ENCODE data around the gene GABPB1. TPM values are rescaled to one million over a fixed set of nuclear protein-coding genes. Genes with fewer than 3 reads are reported as not detected.

GABPB1 gene
- total and polyA plus RNA-seq, 2 experiments from 2014 or later, result 23.3 to 38.7 TPM

GRCh38 chr15:50315814-50316630 is 39.0 kb downstream of the GABPB1 start:
- WGBS (ENCODE audit: low lambda C conversion rate, missing lambda C conversion rate), result 57% methylated on average over 4 of the region's 4 CpGs
- H3K4me2 ChIP-seq, result no peak overlapping the region
- no peaks in the 10 kb centered on the region for H4K20me1 ChIP-seq (ENCODE audit: insufficient read depth, poor library complexity, severe bottlenecking)
- peaks cover 26% of the 10 kb centered on the region for H3K79me2 ChIP-seq
- no peak overlapping the region for H3K4me3 ChIP-seq
- H3K36me3 ChIP-seq (replicated peaks; ENCODE audit: insufficient read depth, low read depth), result no peaks in the 10 kb centered on the region
- TF ChIP-seq EZH2phosphoT487 (IDR thresholded peaks at IDR 0.05; ENCODE audit: low read depth, severe bottlenecking, unreplicated experiment) (no peak), CTCF (IDR thresholded peaks at IDR 0.05; ENCODE audit: poor library complexity) (peak; percentile 82)
- peak; percentile 52 for DNase-seq (ENCODE audit: low spot score)
- no peak overlapping the region for H2AFZ ChIP-seq
- no peaks in the 10 kb centered on the region for H3K9me3 ChIP-seq (ENCODE audit: low read depth)
- no peaks in the 10 kb centered on the region for H3K9me2 ChIP-seq (replicated peaks; ENCODE audit: insufficient read depth)
- no peaks in the 10 kb centered on the region for H3K27me3 ChIP-seq
- H3K4me1 ChIP-seq (ENCODE audit: insufficient read depth), result no peaks in the 10 kb centered on the region
- H3K27ac ChIP-seq, result no peak overlapping the region

DNA sequence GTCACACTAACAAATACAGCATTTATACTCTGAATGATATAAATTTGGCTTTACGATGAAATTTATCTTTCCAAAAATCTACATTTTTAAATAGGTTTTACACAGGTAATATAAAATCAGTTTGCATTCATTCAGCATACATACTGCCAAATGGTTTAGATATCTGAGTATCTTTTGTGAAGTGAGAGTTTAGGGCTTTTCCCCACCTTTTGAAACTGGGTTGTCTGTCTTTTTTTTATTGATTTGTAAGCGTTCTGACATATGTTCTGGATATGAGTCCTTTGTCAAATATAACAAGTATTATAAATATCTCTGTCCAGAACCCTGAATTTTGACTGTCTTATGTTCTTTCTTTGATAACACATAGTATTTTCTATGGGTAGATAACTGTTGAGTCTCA is 42.4 kb downstream of the GABPB1 start:
- Histone ChIP-seq H3K4me3 (no peak overlapping the region), H3K27ac (no peak overlapping the region), H3K4me1 (ENCODE audit: insufficient read depth) (no peaks in the 10 kb centered on the region), H3K79me2 (peaks cover 26% of the 10 kb centered on the region), H3K27me3 (no peaks in the 10 kb centered on the region), H3K9me2 (replicated peaks; ENCODE audit: insufficient read depth) (no peaks in the 10 kb centered on the region), H3K9me3 (ENCODE audit: low read depth) (peaks cover 7% of the 10 kb centered on the region), H4K20me1 (ENCODE audit: insufficient read depth, poor library complexity, severe bottlenecking) (no peaks in the 10 kb centered on the region), H3K4me2 (no peak overlapping the region), H2AFZ (no peak overlapping the region), H3K36me3 (replicated peaks; ENCODE audit: insufficient read depth, low read depth) (no peaks in the 10 kb centered on the region)
- 93% methylated on average over 2 of the region's 2 CpGs for WGBS (ENCODE audit: low lambda C conversion rate, missing lambda C conversion rate)
- DNase-seq (ENCODE audit: low spot score), result no peak
- TF ChIP-seq EZH2 (IDR thresholded peaks at IDR 0.05; ENCODE audit: borderline replicate concordance) (no peak), CTCF (IDR thresholded peaks at IDR 0.05; ENCODE audit: poor library complexity) (no peak), EZH2phosphoT487 (IDR thresholded peaks at IDR 0.05; ENCODE audit: low read depth, severe bottlenecking, unreplicated experiment) (no peak)

GRCh38 chr15:50307799-50308198 is 47.2 kb downstream of the GABPB1 start:
- H3K4me1 ChIP-seq (ENCODE audit: insufficient read depth), result no peaks in the 10 kb centered on the region
- no peaks in the 10 kb centered on the region for H3K36me3 ChIP-seq (replicated peaks; ENCODE audit: insufficient read depth, low read depth)
- H3K27ac ChIP-seq, result no peak overlapping the region
- TF ChIP-seq EZH2 (IDR thresholded peaks at IDR 0.05; ENCODE audit: borderline replicate concordance) (no peak), EZH2phosphoT487 (IDR thresholded peaks at IDR 0.05; ENCODE audit: low read depth, severe bottlenecking, unreplicated experiment) (no peak), CTCF (IDR thresholded peaks at IDR 0.05; ENCODE audit: poor library complexity) (no peak)
- H4K20me1 ChIP-seq (ENCODE audit: insufficient read depth, poor library complexity, severe bottlenecking), result no peaks in the 10 kb centered on the region
- H2AFZ ChIP-seq, result no peak overlapping the region
- H3K79me2 ChIP-seq, result peaks cover 5% of the 10 kb centered on the region
- H3K4me2 ChIP-seq, result no peak overlapping the region
- no peak for DNase-seq (ENCODE audit: low spot score)
- H3K9me2 ChIP-seq (replicated peaks; ENCODE audit: insufficient read depth), result no peaks in the 10 kb centered on the region
- peaks cover 10% of the 10 kb centered on the region for H3K9me3 ChIP-seq (ENCODE audit: low read depth)
- no peaks in the 10 kb centered on the region for H3K27me3 ChIP-seq
- H3K4me3 ChIP-seq, result no peak overlapping the region
